PC-9 (cell line): ENCODE results near the gene PNKD. TPM values are rescaled to one million over a fixed set of nuclear protein-coding genes. Genes with fewer than 3 reads are reported as not detected.

Experiments
- BruUV-seq: library from RNA; stranded (reverse); fragments of 400-500 nt; replicated peaks from 2 replicates; lab custom pipeline; 2021; lab: Mats Ljungman, UMichigan
- CTCF ChIA-PET: fragments of 300-600 bp; sonication (Branson Sonifier 250); formaldehyde crosslinking; loops from one replicate; lab custom pipeline; 2022; ENCODE audit warnings: antibody characterized with exemption; lab: Charles Lee
- POLR2A ChIA-PET: fragments of 300-600 bp; sonication (Branson Sonifier 250); formaldehyde crosslinking; loops from one replicate; lab custom pipeline; 2022; ENCODE audit warnings: antibody characterized with exemption; ENCODE audit not compliant: unreplicated experiment; lab: Charles Lee
- DNase-seq, 2 experiments: peaks; one replicate each; pipeline versions ENCODE4 v3.0.0 to v3.0.0-alpha.2; 2015 to 2022; ENCODE audit warnings: mixed read lengths in 1 of 2
- H2AFZ ChIP-seq: fragments of 200-600 bp; sonication (generic); 2 replicates; pipeline ENCODE4 v1.8.1; 2017; ENCODE audit warnings: antibody characterized with exemption
- H3F3A ChIP-seq: fragments of 200-600 bp; sonication (generic); 2 replicates; pipeline ENCODE4 v1.8.1; 2017; ENCODE audit warnings: antibody characterized with exemption, mild to moderate bottlenecking, low read depth; ENCODE audit not compliant: insufficient read depth
- H3K27ac ChIP-seq: fragments of 200-600 bp; sonication (generic); 2 replicates; pipeline ENCODE4 v1.6.1; 2016; ENCODE audit warnings: mixed run types
- H3K27me3 ChIP-seq: fragments of 200-600 bp; sonication (generic); 2 replicates; pipeline ENCODE4 v1.6.1; 2016; ENCODE audit warnings: low read depth, mixed run types; ENCODE audit not compliant: insufficient read depth
- H3K36me3 ChIP-seq: fragments of 200-600 bp; sonication (generic); 2 replicates; pipeline ENCODE4 v1.6.1; 2016; ENCODE audit warnings: low read depth, mixed run types
- H3K4me1 ChIP-seq: fragments of 200-600 bp; sonication (generic); replicated peaks from 2 replicates; pipeline ENCODE4 v1.6.1; 2016; ENCODE audit warnings: mixed run types; ENCODE audit not compliant: insufficient read depth
- H3K4me2 ChIP-seq: fragments of 200-600 bp; sonication (generic); 2 replicates; pipeline ENCODE4 v1.6.1; 2017; ENCODE audit warnings: mixed run types
- H3K4me3 ChIP-seq: fragments of 200-600 bp; sonication (generic); 2 replicates; pipeline ENCODE4 v1.6.1; 2016; ENCODE audit warnings: mixed run types
- H3K79me2 ChIP-seq: fragments of 200-600 bp; sonication (generic); 2 replicates; pipeline ENCODE4 v1.6.1; 2017; ENCODE audit warnings: low read depth, mixed run types
- H3K9me2 ChIP-seq: fragments of 200-600 bp; sonication (generic); 2 replicates; pipeline ENCODE4 v1.8.1; 2017; ENCODE audit warnings: mild to moderate bottlenecking; ENCODE audit not compliant: insufficient read depth
- H3K9me3 ChIP-seq: fragments of 200-600 bp; sonication (generic); 2 replicates; pipeline ENCODE4 v1.8.1; 2016; ENCODE audit warnings: low read depth; ENCODE audit not compliant: insufficient read depth
- H4K20me1 ChIP-seq: fragments of 200-600 bp; sonication (generic); 2 replicates; pipeline ENCODE4 v1.8.1; 2017; ENCODE audit not compliant: insufficient read depth
- EZH2 ChIP-seq: fragments of 200-600 bp; sonication (generic); IDR thresholded peaks from 2 replicates; pipeline ENCODE4 v1.8.0; 2017; ENCODE audit warnings: antibody characterized with exemption, low read depth
- intact Hi-C: fragments of 100-400 bp; cut with micrococcal nuclease; formaldehyde crosslinking; loops from one replicate; pipeline ENCODE4 v1.10.0; 2022; ENCODE audit not compliant: unreplicated experiment
- total RNA-seq: library from RNA; stranded (reverse); gene quantifications from 2 replicates; pipeline ENCODE4 v1.2.3, GENCODE V29; 2021
- TF ChIP-seq, protein P1 (sequence below): fragments of 200-600 bp; sonication (generic); conservative IDR thresholded peaks from 2 replicates; pipeline ENCODE4 v1.6.1; 2017; ENCODE audit warnings: mixed run types, antibody characterized with exemption, mild to moderate bottlenecking, moderate library complexity

Gene PNKD
- total RNA-seq, 1 experiment from 2014 or later: 102 TPM

DNA sequence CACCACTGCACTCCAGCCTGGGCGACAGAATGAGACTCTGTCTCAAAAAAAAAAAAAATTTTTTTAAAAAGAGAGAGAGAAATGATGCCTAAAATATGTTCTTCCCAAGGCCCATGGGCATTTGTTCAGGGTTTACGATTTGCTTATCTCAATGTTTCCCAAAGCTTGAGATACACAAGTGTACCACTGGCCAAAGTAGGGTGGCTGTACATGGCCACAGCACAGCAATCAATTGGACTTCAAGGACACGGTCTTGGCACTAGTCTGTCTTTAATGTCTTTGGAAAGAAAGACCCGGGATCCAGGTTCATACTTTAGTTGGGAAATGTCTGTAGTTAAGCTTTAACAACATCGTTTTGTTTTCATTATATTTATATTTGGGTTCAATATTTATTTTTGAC, 76.9 kb downstream of the PNKD start:
- intact Hi-C loops: no loop called here
- Histone ChIP-seq H3K4me2 (no peak overlapping the region), H4K20me1 (no peaks in the 10 kb centered on the region), H3K79me2 (no peaks in the 10 kb centered on the region), H3K27me3 (no peaks in the 10 kb centered on the region), H3K4me3 (no peak overlapping the region), H3K9me3 (peaks cover 11% of the 10 kb centered on the region; the same call in 1 of the 2 replicates), H3K36me3 (no peaks in the 10 kb centered on the region), H3K4me1 (no peaks in the 10 kb centered on the region), H3F3A (no peaks in the 10 kb centered on the region; the same call in none of the 2 replicates), H2AFZ (no peak overlapping the region), H3K9me2 (no peaks in the 10 kb centered on the region), H3K27ac (no peak overlapping the region)
- DNase-seq: no peak
- TF ChIP-seq, protein P1, sequence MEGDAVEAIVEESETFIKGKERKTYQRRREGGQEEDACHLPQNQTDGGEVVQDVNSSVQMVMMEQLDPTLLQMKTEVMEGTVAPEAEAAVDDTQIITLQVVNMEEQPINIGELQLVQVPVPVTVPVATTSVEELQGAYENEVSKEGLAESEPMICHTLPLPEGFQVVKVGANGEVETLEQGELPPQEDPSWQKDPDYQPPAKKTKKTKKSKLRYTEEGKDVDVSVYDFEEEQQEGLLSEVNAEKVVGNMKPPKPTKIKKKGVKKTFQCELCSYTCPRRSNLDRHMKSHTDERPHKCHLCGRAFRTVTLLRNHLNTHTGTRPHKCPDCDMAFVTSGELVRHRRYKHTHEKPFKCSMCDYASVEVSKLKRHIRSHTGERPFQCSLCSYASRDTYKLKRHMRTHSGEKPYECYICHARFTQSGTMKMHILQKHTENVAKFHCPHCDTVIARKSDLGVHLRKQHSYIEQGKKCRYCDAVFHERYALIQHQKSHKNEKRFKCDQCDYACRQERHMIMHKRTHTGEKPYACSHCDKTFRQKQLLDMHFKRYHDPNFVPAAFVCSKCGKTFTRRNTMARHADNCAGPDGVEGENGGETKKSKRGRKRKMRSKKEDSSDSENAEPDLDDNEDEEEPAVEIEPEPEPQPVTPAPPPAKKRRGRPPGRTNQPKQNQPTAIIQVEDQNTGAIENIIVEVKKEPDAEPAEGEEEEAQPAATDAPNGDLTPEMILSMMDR: no peak
- no peak for TF ChIP-seq EZH2
- ChIA-PET POLR2A (no interaction called here), CTCF (interaction anchor here (0.6 kb wide), 1 partner anchor 138 kb away, joined by 10 read pairs; no protein-coding TSS in a partner anchor)
- no TSS peak for BruUV-seq

DNA sequence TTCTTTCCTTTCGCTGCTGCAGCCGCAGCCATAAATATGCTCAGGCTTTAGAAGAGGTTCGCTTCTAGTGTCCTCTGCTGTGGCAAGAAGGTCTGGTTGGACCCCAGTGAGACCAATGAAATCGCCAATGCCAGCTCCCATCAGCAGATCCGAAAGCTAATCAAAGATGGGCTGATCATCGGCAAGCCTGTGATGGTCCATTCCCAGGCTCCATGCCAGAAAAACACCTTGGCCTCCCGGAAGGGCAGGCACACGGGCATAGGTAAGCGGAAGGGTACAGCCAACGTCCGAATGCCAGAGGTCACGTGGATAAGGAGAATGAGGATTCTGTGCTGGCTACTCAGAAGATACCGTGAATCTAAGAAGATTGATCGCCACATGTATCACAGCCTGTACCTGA, 83.7 kb downstream of the PNKD start:
- Histone ChIP-seq H3F3A (no peaks in the 10 kb centered on the region; the same call in 1 of the 2 replicates), H3K4me1 (peaks cover 22% of the 10 kb centered on the region), H2AFZ (no peak overlapping the region), H4K20me1 (no peaks in the 10 kb centered on the region), H3K4me2 (no peak overlapping the region), H3K9me2 (no peaks in the 10 kb centered on the region), H3K4me3 (no peak overlapping the region), H3K27ac (no peak overlapping the region), H3K27me3 (no peaks in the 10 kb centered on the region), H3K9me3 (peaks cover 12% of the 10 kb centered on the region; the same call in 1 of the 2 replicates), H3K36me3 (no peaks in the 10 kb centered on the region), H3K79me2 (no peaks in the 10 kb centered on the region)
- ChIA-PET CTCF (no interaction called here), POLR2A (no interaction called here)
- DNase-seq: no peak
- intact Hi-C loops: no loop called here
- no TSS peak for BruUV-seq
- TF ChIP-seq, protein P1: no peak
- TF ChIP-seq EZH2: no peak

DNA sequence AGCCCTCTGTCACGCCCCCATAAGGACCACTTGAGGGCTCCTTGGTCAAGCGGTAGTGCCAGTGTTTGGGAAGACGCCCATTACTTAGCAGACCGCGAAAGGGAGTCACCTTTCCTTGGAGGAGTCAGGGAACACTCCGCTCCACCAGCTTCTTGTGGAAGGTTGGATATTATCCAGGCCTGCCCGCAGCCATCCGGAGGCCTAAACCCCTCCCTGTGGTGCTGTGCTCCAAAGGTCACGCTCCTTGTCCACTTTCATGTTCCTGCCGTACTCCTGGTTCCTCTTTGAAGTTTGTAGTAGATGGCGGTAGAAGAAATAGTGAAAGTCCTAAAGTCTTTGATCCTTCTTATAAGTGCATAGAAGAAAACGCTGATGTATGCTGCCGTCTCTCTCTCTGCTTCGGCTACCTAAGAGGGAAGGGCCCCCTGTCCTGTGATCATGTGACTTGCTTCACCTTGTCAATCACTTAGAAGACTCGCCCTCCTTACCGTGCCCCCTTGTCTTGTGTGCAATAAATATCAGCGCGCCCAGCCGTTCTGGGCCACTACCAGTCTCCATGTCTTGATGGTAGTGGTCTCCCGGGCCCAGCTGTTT, 84.6 kb downstream of the PNKD start:
- BruUV-seq: no TSS peak

More for the DNA sequence above, 84.6 kb downstream of the PNKD start:
- no peak overlapping the region for H3K4me2 ChIP-seq
- no peak for DNase-seq
- intact Hi-C loops: loop anchor here (5.0 kb wide), 1 partner anchor 42 kb away; the partner anchor contains the start of gene CTDSP1
- peaks cover 12% of the 10 kb centered on the region; the same call in 1 of the 2 replicates for H3K9me3 ChIP-seq
- H3F3A ChIP-seq: peaks cover 3% of the 10 kb centered on the region
- no peaks in the 10 kb centered on the region for H3K27me3 ChIP-seq
- no peak overlapping the region for H3K27ac ChIP-seq
- no peak overlapping the region for H2AFZ ChIP-seq
- ChIA-PET POLR2A (no interaction called here), CTCF (interaction anchor here (0.6 kb wide), 1 partner anchor 62 kb away, joined by 3 read pairs; the partner anchor contains the start of gene TMBIM1)
- no peaks in the 10 kb centered on the region for H3K79me2 ChIP-seq
- no peaks in the 10 kb centered on the region for H4K20me1 ChIP-seq
- no peaks in the 10 kb centered on the region for H3K9me2 ChIP-seq
- H3K4me1 ChIP-seq: peaks cover 31% of the 10 kb centered on the region
- H3K36me3 ChIP-seq: no peaks in the 10 kb centered on the region
- no peak overlapping the region for H3K4me3 ChIP-seq
- TF ChIP-seq EZH2: no peak
- TF ChIP-seq, protein P1: no peak
